HepG2 (cell line): ENCODE measurements around the gene CFAP61. TPM values are rescaled to one million over a fixed set of nuclear protein-coding genes. Genes with fewer than 3 reads are reported as not detected.
A peak's percentile ranks its signal among the peaks of the same experiment; 100 is the strongest.

ENCODE experiments used
- BCLAF1 ChIP-seq: fragments of 450-650 bp; IDR thresholded peaks from 2 replicates; pipeline ENCODE4 v1.6.1; 2017; ENCODE audit warnings: mild to moderate bottlenecking
- DR1 ChIP-seq: sonication (generic); formaldehyde crosslinking; IDR thresholded peaks from 2 replicates; pipeline ENCODE4 v1.8.0; 2021; ENCODE audit warnings: mild to moderate bottlenecking, missing genetic modification reagents, inconsistent platforms
- FOXK2 ChIP-seq: fragments of 450-650 bp; IDR thresholded peaks from 2 replicates; pipeline ENCODE4 v1.6.1; 2016
- GABPA ChIP-seq, 2 experiments: IDR thresholded peaks; 2 replicates each; pipeline ENCODE4 v1.6.1; 2011 to 2016; ENCODE audit warnings: low read depth in 2 of 2, low read length in 1 of 2, missing biosample characterization in 1 of 2, missing genetic modification characterization in 1 of 2
- HOXA3 ChIP-seq: sonication (generic); formaldehyde crosslinking; IDR thresholded peaks from 2 replicates; pipeline ENCODE4 v1.5.0; 2020; ENCODE audit warnings: missing genetic modification reagents
- IKZF5 ChIP-seq: IDR thresholded peaks from 2 replicates; pipeline ENCODE4 v1.6.1; 2018; ENCODE audit warnings: missing genetic modification reagents, mild to moderate bottlenecking, missing compliant biosample characterization
- MYC ChIP-seq: sonication (generic); formaldehyde crosslinking; IDR thresholded peaks from 2 replicates; pipeline ENCODE4 v1.9.0; 2021; ENCODE audit warnings: missing genetic modification reagents, borderline replicate concordance
- POLR2G ChIP-seq: fragments of 200-400 bp; formaldehyde crosslinking; IDR thresholded peaks from 2 replicates; pipeline ENCODE4 v1.6.1; 2018; ENCODE audit warnings: mild to moderate bottlenecking, low read depth, low read length, moderate library complexity
- RAD51 ChIP-seq: fragments of 450-650 bp; IDR thresholded peaks from 2 replicates; pipeline ENCODE4 v1.6.1; 2016; ENCODE audit warnings: borderline replicate concordance
- RELA ChIP-seq: sonication (generic); formaldehyde crosslinking; IDR thresholded peaks from 2 replicates; pipeline ENCODE4 v1.4.0; 2020; ENCODE audit warnings: missing genetic modification reagents
- RFX1 ChIP-seq: fragments of 450-650 bp; IDR thresholded peaks from 2 replicates; pipeline ENCODE4 v1.6.1; 2017
- SAP130 ChIP-seq: IDR thresholded peaks from 2 replicates; pipeline ENCODE4 v1.6.1; 2016; ENCODE audit warnings: low read depth
- WIZ ChIP-seq: sonication (generic); formaldehyde crosslinking; IDR thresholded peaks from 2 replicates; pipeline ENCODE4 v1.5.1; 2020; ENCODE audit warnings: mild to moderate bottlenecking, missing genetic modification reagents
- XBP1 ChIP-seq: sonication (generic); formaldehyde crosslinking; IDR thresholded peaks from 2 replicates; pipeline ENCODE4 v1.5.0; 2020; ENCODE audit warnings: missing genetic modification reagents
- ZBTB34 ChIP-seq: sonication (generic); formaldehyde crosslinking; IDR thresholded peaks from 2 replicates; pipeline ENCODE4 v1.8.0; 2022; ENCODE audit warnings: mild to moderate bottlenecking, missing genetic modification reagents
- ZNF121 ChIP-seq: sonication (generic); formaldehyde crosslinking; IDR thresholded peaks from 2 replicates; pipeline ENCODE4 v1.5.0; 2020; ENCODE audit warnings: mild to moderate bottlenecking, missing genetic modification reagents
- ZNF180 ChIP-seq: sonication (generic); formaldehyde crosslinking; IDR thresholded peaks from 2 replicates; pipeline ENCODE4 v1.4.0; 2020; ENCODE audit warnings: low read depth, missing genetic modification reagents, borderline replicate concordance
- ZNF264 ChIP-seq: sonication (generic); formaldehyde crosslinking; IDR thresholded peaks from 2 replicates; pipeline ENCODE4 v1.4.0; 2020; ENCODE audit warnings: missing genetic modification reagents
- ZNF354B ChIP-seq: sonication (generic); formaldehyde crosslinking; IDR thresholded peaks from 2 replicates; pipeline ENCODE4 v1.8.0; 2022; ENCODE audit warnings: mild to moderate bottlenecking, missing genetic modification reagents
- ZNF432 ChIP-seq: sonication (generic); formaldehyde crosslinking; IDR thresholded peaks from 2 replicates; pipeline ENCODE4 v1.5.0; 2020; ENCODE audit warnings: missing genetic modification reagents, mild to moderate bottlenecking, borderline replicate concordance
- ZNF44 ChIP-seq: sonication (generic); formaldehyde crosslinking; IDR thresholded peaks from 2 replicates; pipeline ENCODE4 v1.5.1; 2020; ENCODE audit warnings: mild to moderate bottlenecking, missing genetic modification reagents
- ZNF75D ChIP-seq: sonication (generic); formaldehyde crosslinking; IDR thresholded peaks from 2 replicates; pipeline ENCODE4 v1.8.1; 2023; ENCODE audit warnings: missing genetic modification reagents, mild to moderate bottlenecking, borderline replicate concordance
- ZNF775 ChIP-seq: sonication (generic); formaldehyde crosslinking; IDR thresholded peaks from 2 replicates; pipeline ENCODE4 v1.4.0; 2020; ENCODE audit warnings: missing genetic modification reagents, mild to moderate bottlenecking, moderate library complexity, borderline replicate concordance
- ZNF790 ChIP-seq: sonication (generic); formaldehyde crosslinking; IDR thresholded peaks from 2 replicates; pipeline ENCODE4 v1.8.0; 2022; ENCODE audit warnings: missing genetic modification reagents, mild to moderate bottlenecking, borderline replicate concordance
- polyA plus RNA-seq, 8 experiments: library from polyadenylated mRNA; depleted of rRNA in 3 of 8; stranded (reverse) in 7 of 8; unstranded in 1 of 8; fragments of >200 nt; fragmentation: Illumina TruSeq in 4 of 8; extraction: Trizol in 4 of 8; gene quantifications; 2 replicates each; pipeline versions ENCODE4 v1.2.1 to v1.2.3, GENCODE V29; 2011 to 2016; ENCODE audit warnings: low read depth in 4 of 8, missing spikeins in 1 of 8, mixed read lengths in 1 of 8; ENCODE audit not compliant: insufficient read depth in 1 of 8
- total RNA-seq, 5 experiments: library from RNA; depleted of rRNA; stranded (reverse); fragments of >200 nt; fragmentation: Illumina TruSeq; extraction: Trizol; gene quantifications; 2 replicates each; pipeline ENCODE4 v1.2.3, GENCODE V29; 2016; ENCODE audit warnings: low read depth in 1 of 5

CFAP61 gene
- total and polyA plus RNA-seq, 2 of the 13 experiments (the other 11 are each of a cell fraction or from before 2014, with no cell fraction given), result 0.27 TPM; not detected in 1

- no peak for TF ChIP-seq BCLAF1
- TF ChIP-seq ZNF44 (CRISPR knock-in tag), result peak; percentile 84; the same call in 1 of the 2 replicates
- peak; percentile 93 for TF ChIP-seq POLR2G
- TF ChIP-seq GABPA (IDR thresholded peaks at IDR 0.05; ENCODE audit: low read depth, low read length), result peak; percentile 100
- peak; percentile 97 for TF ChIP-seq GABPA (CRISPR knock-in tag; IDR thresholded peaks at IDR 0.05; ENCODE audit: low read depth)
- peak; percentile 95 for TF ChIP-seq WIZ (CRISPR knock-in tag)
- TF ChIP-seq RAD51, result no peak
- no peak; the same call in 1 of the 2 replicates for TF ChIP-seq FOXK2
- TF ChIP-seq MYC (CRISPR knock-in tag), result peak; percentile 96
- peak; percentile 95 for TF ChIP-seq HOXA3 (CRISPR knock-in tag)
- peak; percentile 90; the same call in 1 of the 2 replicates for TF ChIP-seq ZNF790
- peak; percentile 95 for TF ChIP-seq IKZF5 (CRISPR knock-in tag)
- TF ChIP-seq SAP130, result peak; percentile 98
- TF ChIP-seq ZNF264, result no peak; the same call in 1 of the 2 replicates
- TF ChIP-seq ZNF75D (CRISPR knock-in tag), result peak; percentile 37; the same call in 1 of the 2 replicates
- no peak for TF ChIP-seq ZNF180
- no peak for TF ChIP-seq ZNF775
- peak; percentile 89 for TF ChIP-seq RFX1
- peak; percentile 90; the same call in 1 of the 2 replicates for TF ChIP-seq ZNF354B
- no peak for TF ChIP-seq ZNF432 (CRISPR knock-in tag)
- TF ChIP-seq ZBTB34 (CRISPR knock-in tag), result peak; percentile 40; the same call in 1 of the 2 replicates
- TF ChIP-seq RELA (CRISPR knock-in tag), result peak; percentile 81
- TF ChIP-seq DR1, result peak; percentile 90
- TF ChIP-seq XBP1 (CRISPR knock-in tag), result no peak
- TF ChIP-seq ZNF121 (CRISPR knock-in tag), result peak; percentile 78
These were observed 35.1 kb upstream of the CFAP61 start, which contains the start of gene NAA20 (continued) for GRCh38 chr20:20017001-20017843.
